Left renal cortex interstitium (tissue), 4 donors: ENCODE measurements around the gene VAV2. TPM values are rescaled to one million over a fixed set of nuclear protein-coding genes. Genes with fewer than 3 reads are reported as not detected.
"Not testable (repeated sequence)": the region's sequence is repeated elsewhere in the genome, so short reads cannot be mapped to it uniquely, and the experiment has no call there.

Experiments used
- DNase-seq, 4 donors: peaks; one replicate each; pipeline ENCODE4 v3.0.0-alpha.2; 2013; ENCODE audit warnings: low read depth in 4 of 4, low spot score in 2 of 4, missing footprints in 1 of 4
- polyA plus RNA-seq, 4 donors: library from polyadenylated mRNA; unstranded; fragments of 120-200 nt; gene quantifications; one replicate each; pipeline ENCODE4 v1.2.1, GENCODE V29; 2013; ENCODE audit not compliant: insufficient read length in 4 of 4

Gene VAV2
- polyA plus RNA-seq, 4 donors = 32.5 to 48.2 (median 38.4) TPM

DNA sequence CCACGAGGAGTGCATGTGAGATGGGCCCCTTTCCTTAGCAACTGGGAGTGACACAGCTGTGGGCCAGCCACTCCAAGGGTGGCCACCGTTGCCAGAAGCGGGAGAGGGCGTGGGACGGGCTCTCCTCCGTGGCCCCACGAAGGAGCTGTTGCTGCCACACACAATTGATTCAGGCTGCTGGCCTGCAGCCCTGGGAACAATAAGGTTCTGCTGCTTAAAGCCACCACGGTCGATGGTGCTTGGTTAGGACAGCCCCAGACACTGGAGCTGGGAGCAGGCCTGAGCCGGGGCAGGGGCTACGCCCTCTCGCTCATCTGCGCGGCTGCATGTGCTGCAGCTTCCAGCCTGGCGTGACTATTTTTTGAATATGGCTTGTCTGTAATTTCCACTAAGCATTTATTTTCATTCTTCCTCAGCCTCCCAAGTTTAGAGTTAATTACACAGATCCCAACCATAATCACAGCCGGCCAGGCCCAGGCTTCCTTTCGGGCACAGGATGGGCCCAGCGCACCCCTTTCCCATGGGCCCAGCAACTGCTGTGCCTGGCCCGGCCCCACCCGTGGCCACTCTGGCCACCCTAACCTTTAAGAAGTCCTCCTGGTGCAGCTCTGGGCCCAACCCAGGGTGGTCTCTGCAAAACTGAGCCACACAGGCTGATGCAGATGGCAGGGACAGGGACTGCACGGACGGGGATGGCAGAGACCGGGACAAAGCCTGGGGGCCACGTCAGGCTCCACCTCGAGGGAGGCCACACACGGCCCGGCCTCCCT, 49.7 kb downstream of the VAV2 start:
- no peak for DNase-seq

DNA sequence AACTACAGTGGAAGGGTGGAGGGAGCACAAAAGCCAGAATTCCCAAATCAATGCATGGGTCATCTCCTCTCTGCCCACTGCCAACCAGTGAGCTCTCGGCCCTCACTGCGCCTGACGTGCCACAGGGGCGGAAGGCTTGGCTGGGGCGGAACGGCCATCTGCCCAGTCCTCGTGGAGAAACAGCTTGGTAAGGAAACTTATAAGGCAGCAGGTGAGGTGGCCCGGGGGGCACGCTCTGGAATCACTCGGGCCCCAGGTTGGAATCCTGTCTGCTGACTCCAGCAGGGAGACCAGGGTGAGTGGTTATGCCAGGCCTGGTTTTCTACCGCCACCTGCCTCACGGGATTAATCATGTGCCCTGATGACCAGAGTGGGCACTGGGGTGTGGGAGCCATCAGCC, 52.3 kb downstream of the VAV2 start:
- no peak for DNase-seq

DNA sequence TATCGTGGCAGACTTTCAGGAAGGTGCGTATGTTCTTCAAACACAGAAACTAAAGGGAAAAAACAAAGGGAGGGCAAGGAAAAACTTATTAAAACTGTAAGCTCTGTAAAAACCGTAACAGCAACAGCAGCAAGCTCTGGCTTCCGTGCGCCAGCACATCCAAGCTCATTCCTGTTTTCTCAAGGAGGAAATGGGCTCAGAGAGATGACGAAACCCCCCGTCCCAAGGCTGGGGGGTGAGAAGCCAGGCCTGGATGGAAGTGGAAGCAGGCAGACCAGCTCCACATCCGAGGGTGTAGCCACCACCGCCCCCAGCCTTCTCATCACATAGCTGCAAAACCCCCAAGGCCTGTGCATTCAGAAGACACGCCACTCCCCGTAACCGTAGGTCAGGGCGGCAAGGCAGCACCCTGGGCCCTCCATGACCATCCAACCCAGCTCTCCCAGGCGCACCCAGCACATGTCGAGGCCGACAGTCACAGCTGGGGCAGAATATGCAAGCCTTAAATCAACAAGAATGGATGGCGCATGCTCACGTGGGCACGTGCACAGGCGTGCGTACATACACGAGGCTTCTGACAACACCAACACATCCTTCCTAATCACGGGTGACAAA, 52.8 kb downstream of the VAV2 start:
- DNase-seq = no peak

DNA sequence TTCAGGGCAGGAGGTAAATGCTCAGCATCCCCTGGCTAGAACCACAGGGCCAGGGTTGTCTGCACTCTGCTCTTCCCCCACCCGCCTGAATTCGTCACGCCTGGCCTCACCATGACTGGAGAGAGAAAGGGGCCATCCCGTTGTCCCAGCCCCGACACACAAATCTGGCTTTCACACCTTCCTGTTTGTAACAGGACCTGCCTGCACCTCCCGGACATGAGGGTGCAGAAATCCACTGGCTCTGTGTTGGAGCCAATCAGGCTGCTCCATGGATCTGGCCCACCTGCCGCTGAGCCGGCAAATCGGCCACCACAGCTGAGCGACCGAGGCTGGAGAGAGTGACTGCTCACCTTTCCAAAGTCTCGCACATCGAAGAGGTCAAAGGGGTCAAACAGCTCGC, 53.4 kb downstream of the VAV2 start:
- no peak for DNase-seq

DNA sequence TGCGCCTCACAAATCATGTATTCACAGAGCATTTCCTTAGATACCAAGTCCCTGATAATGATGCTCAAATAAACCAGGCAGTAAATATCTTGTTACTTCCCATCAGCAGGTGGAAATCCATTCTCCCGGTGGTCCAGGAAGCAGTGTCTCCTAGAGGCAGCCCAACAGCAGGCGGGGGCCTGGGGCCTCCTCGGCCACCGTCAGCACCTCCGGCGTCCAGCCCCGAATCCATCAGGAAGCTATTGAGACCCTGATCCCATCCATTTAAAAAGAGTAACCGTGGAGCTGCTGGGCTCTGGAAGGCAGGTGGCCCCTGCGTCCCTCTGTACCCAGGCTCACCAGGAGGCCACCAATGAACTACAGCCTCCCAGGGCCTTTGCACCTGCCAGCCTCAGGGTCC, 54.0 kb downstream of the VAV2 start:
- no peak for DNase-seq

DNA sequence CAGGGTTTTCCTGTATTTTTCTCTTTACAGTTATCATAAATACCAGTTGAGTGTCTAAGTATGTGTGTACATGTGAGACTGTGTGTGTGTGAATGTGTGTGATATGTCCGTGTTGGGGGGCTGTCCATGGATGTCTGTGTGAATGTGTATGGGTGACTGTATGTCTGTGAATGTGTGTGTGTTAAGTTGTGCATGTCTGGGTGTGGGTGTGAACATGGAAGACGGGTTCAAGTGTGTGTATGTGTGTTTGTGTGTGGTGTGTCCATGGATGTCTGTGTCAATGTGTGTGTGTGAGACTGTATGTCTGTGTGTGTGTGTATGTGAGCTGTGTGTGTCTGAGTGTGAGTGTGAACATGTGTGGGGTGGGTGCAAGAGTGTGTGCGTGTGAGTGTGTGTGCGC, 55.0 kb downstream of the VAV2 start:
- DNase-seq = no peak

DNA sequence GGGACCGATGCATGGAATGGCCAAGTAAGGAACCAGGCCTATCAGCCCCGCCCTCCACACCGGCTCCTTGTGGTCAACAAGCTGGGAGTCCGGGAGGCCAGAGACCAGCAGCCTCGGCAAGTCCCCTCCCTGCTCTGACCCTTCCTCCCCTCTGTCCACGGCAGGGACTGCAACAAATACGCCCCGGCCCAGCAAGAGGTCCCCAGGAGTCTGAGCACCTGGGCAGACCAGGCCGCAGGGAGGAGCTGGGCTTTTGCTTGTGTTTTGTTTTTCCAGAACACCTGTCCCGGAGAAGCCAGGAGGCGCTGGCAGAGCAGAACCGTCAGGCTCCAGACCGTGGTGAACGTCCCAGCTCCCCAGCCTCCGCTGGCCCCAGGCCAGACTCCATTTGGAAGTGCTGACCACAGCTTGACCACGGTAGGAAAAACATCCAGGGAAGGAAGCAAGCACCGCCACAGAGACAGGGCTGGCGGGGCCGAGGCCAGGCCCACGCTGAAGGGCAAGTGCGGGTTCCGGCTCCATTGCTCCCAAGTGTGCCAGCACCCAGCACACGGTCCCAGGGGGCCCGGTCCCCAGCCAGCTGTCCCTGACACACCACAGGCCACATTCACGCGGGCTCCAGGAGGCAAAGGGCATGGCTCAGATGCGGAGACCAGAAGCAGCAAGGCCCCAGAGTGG, 56.7 kb downstream of the VAV2 start:
- DNase-seq = no peak

DNA sequence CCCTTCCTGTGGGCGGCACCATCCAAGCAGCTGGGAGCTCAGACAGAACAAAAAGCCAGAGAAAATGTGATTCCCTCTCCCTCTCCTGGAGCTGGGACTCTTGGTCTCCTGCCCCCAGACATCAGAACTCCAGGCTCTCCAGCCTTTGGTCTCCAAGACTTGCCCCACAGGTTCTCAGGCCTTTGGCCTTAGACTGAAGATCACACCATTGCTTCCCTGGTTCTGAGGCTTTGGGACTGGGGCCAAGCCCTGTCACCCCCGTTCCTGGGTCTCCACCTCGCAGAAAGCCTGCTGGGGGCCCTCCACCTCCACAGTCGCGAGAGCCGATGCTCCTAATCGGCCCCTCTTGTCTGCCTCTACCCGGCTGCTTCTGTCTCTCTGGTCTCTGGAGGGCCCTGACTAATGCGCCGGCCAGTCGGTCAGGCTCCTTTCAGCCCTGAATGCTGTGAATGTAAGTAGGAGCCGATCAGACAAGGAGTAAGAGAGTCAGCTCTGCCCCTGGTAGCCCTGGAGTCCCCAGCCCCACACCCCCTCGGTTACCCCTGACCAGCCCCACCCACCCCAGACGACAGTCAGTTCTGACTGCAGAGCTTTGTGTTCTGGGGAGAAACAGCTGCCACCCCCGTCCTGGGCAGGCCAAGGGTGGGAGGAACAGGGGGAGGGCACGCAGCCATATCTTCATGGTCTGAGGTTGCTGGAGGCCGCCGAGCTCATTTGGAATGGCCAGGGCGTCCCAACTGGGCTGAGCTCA, 57.5 kb downstream of the VAV2 start:
- no peak for DNase-seq

DNA sequence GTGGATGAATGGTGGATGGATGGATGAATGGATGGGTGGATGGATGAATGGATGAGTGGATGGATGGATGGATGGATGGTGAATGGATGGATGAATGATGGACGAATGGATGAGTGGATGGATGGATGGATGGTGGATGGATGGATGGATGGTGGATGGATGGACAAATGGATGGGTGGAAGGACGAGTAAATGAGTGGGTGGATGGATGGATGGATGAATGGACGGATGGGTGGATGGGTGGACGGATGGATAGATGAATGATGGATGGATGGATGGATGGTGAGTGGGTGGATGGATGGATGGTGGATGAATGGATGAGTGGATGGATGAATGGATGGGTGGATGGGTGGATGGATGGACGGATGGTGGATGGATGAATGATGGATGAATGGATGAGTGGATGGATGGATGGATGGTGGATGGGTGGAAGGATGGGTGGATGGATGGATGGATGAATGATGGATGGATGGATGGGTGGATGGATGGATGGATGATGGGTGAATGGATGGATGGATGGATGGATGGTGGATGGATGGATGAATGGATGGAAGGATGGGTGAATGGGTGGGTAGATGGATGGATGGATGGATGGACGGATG, 58.6 kb downstream of the VAV2 start:
- DNase-seq = no peak

DNA sequence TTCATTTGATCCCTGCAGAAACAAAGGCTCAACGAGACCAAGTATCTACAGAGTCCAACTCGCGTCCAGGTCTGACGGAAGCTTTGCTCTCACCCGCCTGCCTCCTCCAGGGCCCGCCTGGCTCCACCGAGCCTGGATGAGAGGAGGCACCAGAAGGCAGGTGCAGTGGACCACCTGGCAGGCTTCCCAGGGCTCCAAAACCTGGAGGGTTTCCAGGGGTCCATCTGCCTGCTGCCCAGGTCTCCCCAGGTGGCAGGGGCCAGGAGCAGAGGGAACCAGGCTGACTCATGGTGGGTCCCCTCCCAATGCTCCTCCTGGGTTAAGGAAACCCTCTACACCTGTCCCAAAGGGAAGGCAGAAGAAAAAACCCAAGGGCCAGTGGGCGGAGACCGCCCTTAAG, 59.5 kb downstream of the VAV2 start:
- DNase-seq = no peak

DNA sequence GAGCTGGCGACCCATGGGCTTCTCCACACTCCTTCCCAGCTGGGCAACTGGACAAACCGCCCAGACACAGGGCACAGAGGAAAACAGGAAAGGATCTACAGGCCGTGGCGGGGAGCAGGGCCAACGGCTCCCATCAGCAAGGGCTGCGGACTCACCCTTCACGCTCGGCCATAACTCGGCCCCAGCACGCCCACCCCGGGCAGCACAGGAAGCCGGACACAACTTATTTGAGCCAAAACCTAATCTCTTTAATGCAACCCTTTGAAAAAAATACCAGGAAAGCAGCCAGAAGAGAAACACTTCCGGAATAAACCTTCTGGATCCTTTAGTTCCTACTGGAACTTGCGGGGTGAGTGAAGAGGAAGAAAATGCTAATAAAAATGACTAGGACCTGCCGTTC, 59.9 kb downstream of the VAV2 start:
- no peak for DNase-seq

DNA sequence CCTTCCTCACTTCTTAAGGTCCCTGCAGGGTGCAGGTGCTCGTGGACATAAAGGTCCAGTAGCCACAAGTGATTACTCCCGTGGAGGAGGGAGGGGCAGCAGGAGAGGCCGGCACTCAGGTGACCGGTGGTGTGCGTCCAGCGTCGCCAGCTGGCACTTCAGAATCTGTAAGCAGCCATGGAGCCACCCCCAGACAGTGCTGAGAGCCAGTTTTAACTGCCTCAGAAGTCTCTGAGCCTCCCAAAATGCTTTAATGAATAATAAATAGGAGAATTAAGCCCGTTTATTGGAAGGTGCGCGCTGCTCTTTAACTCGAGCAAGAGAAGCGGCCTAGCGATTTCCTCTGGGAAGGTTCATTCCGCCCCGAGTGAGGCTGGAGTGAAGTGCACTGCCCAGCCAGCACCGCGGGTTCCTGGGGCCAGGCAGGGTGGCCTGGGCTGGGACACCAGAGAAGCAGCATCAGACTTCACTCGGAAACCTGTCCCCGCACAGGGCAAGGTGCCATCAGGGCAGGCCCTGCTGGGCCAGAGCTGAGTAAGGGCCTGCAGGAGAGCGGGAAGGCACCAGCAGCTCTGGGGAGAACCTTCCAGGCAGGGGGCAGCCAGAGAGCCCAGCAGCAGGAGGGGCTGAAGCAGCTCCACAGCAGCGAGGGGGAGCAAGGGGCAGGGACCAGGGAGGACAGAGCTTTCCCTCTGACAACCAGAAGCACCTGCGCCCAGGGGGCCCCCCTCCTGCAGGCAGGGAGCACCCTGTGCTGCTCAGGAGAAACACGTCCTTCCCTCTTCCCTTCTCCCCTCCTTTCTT, 61.2 kb downstream of the VAV2 start:
- no peak for DNase-seq

DNA sequence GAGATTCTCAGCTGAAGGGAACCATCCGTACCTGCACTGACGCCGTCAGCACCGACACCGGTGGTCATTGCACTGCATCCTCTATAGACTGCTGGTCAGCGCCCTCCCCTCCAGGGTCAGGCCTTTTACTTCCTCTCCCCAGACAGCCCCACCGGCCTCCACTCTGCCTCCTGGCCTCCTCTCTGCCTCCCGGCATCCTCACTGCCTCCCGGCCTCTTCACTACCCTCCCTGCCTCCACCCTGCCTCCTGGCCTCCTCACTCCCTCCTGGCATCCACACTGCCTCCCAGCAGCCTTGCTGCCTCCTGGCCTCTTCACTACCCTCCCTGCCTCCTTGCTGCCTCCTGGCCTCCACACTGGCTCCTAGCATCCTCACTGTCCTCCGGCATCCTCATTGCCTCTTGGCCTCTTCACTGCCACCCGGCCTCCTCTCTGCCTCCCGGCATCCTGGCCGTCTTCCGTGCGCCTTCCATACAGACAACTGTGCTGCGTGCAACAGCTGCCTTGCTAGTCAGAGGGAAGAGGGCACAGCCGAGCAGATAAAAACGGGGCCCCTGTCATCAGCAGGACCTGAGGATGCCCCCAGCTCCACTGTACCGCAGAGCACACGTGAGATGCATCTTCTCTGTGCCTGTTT, 62.0 kb downstream of the VAV2 start:
- no peak for DNase-seq

DNA sequence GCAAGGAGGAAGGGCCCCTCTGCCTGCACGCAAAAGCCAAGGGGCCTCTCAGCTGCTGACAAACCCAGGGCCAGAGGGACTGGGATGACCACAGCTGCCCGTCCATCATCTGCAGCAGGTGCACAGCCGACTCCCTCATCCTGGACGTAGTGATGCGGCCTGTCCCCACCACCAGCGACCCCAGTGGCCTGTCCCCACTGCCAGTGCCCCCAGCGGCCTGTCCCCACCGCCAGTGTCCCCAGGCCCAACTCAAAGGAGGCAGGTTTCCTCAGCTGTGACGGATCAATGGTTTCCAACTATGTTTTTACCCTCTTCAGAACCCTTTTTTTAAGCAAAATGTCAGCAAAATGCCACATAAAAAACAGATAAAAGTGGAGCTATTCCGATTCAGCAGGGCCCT, 62.5 kb downstream of the VAV2 start:
- no peak for DNase-seq

DNA sequence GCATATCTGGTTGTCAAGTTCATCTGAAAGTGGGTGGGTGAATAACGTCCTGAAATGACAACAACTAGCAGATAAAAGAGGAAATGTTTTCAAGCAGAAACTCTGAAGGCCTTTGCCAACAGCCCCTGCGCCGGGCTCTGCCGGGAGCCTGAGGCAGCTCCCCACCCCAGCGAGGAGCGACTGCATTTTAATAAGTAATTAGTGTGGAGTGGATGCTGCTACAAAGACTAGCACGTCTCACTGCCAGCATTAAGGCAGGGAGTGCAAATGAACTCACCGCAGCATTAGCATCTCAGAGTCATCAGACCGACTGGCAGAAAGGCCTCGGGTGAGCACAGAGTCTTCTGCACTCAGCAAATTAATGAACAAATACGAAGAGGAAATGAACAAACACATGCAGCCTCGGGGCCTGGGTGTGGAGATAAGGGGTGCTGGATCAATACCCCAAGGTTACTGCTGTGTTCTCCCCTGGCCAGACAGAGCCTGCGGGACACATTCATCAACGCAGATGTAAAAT, 63.8 kb downstream of the VAV2 start:
- DNase-seq = no peak

DNA sequence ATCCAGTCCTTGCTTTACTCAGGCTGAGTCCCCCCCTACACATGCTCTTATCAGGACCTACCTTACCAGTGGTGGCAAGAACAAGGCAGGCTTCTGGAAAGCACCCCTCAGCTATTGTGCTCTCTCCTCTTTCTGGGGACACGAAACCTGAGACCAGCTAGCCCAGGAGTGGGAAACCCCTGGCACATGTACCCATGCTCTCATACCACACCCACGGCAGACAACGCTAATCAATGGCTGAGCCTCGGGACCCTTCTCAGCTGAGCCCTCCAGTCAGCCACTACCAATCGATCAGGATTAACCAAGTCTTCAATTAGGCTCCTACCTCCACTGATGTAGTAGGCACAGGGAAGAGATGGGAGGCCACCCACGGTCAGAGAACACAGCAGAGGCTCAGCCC, 65.1 kb downstream of the VAV2 start:
- no peak for DNase-seq

DNA sequence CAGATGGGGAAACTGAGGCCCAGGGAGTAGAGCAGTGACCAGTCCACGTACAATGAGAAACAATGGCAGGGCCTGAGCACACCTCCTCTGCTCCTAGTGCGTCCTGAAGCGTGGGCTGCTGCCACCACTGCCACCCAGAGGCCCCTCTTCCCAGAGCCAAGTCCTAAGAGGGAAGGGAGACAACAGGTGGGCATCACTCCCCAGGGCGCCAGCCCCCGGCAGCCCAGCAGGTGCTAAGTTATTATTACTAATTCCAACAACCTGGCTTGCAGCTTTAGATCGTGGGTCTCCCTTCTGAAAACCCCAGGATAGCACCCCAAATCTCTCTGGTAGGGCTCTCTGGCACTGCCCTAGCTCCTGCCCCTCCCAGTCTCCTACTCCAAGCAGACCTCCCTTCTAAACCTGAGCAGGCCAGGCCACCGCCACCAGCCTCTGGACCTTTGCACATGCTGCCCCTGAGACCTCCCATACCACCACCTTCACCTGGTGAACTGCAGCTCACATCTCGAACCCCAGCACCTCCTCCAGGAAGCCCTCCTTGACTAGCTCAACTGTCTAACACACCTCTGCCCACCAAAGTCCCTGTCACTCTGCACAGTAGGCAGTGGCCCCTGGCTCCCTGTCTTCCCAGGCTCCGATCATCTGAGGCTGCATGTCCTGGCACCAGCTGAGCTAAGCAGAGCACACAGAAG, 65.8 kb downstream of the VAV2 start:
- no peak for DNase-seq

DNA sequence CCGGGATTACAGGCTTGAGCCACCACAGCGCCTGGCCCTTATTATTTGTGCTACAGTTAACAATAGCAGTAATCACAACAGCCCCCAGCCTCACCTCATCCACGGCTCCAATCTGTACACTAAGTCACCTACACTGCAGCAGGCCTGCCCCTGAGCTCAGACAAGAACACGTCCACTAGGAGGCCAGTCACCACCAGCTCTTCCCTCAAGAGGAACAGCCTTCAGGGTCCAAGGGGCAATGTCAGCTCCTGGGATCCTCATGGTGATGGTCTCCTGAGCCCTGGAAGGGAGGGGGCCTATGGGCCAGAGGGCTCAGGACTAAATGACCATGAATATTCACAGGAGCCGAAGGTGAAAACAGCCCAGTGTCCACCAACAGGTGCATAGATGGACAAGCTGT, 67.7 kb downstream of the VAV2 start:
- no peak for DNase-seq

DNA sequence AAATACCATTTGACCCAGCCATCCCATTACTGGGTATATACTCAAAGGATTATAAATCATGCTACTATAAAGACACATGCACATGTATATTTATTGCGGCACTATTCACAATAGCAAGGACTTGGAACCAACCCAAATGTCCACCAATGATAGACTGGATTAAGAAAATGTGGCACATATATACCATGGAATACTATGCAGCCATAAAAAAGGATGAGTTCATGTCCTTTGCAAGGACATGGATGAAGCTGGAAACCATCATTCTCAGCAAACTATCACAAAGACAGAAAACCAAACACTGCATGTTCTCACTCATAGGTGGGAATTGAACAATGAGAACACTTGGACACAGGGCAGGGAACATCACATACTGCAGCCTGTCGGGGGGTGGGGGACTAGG, 68.5 kb downstream of the VAV2 start:
- not testable (repeated sequence) for DNase-seq
